ENCODE data around the gene USP53. TPM values are rescaled to one million over a fixed set of nuclear protein-coding genes. Genes with fewer than 3 reads are reported as not detected.
"Not testable (repeated sequence)": the region's sequence is repeated elsewhere in the genome, so short reads cannot be mapped to it uniquely, and the experiment has no call there.

The USP53 gene
- total RNA-seq, 2 donors from 2014 or later: 37.5 to 83.8 TPM

GRCh38 chr4:119246177-119246733 is 33.7 kb downstream of the USP53 start:
- Histone ChIP-seq H3K9ac (ENCODE audit: low read depth in 2 of 2, low read length in 2 of 2) (no peak overlapping the region), H3K27ac (no peak overlapping the region), H3K4me1 (no peaks in the 10 kb centered on the region), H3K27me3 (no peaks in the 10 kb centered on the region), H3K36me3 (no peaks in the 10 kb centered on the region), H3K4me3 (no peak overlapping the region), H3K9me3 (no peaks in the 10 kb centered on the region)
- intact Hi-C loops (cut with DNase I): no loop called here
- no peak for TF ChIP-seq CTCF (IDR thresholded peaks at IDR 0.05)
- no peak for DNase-seq

- DNase-seq; H3K9me3 ChIP-seq; H3K36me3 ChIP-seq; H3K4me1 ChIP-seq; H3K27me3 ChIP-seq; H3K4me3 ChIP-seq; H3K9ac ChIP-seq (ENCODE audit: low read depth in 2 of 2, low read length in 2 of 2); intact Hi-C loops (cut with DNase I); H3K27ac ChIP-seq: not testable (repeated sequence)
Observed at GRCh38 chr4:119251037-119251436, 38.5 kb downstream of the USP53 start.

GRCh38 chr4:119255223-119255622 is 42.7 kb downstream of the USP53 start:
- H3K4me3 ChIP-seq; intact Hi-C loops (cut with DNase I); H3K4me1 ChIP-seq; H3K9me3 ChIP-seq; DNase-seq; H3K27ac ChIP-seq; H3K9ac ChIP-seq (ENCODE audit: low read depth in 2 of 2, low read length in 2 of 2); H3K27me3 ChIP-seq: not testable (repeated sequence)
- H3K36me3 ChIP-seq: peaks cover 10% of the 10 kb centered on the region

GRCh38 chr4:119260528-119260927 is 48.0 kb downstream of the USP53 start:
- H3K36me3 ChIP-seq: peaks cover 6% of the 10 kb centered on the region

GRCh38 chr4:119261986-119262385 is 49.5 kb downstream of the USP53 start:
- intact Hi-C loops (cut with DNase I): loop anchor here (10.0 kb wide), 1 partner anchor 47 kb away; the partner anchor contains the start of gene USP53
- no peak overlapping the region for H3K27ac ChIP-seq
- H3K27me3 ChIP-seq: no peaks in the 10 kb centered on the region
- H3K9me3 ChIP-seq: no peaks in the 10 kb centered on the region
- no peak for TF ChIP-seq CTCF (IDR thresholded peaks at IDR 0.05)
- no peak overlapping the region for H3K9ac ChIP-seq (ENCODE audit: low read depth in 2 of 2, low read length in 2 of 2)
- H3K4me1 ChIP-seq: no peaks in the 10 kb centered on the region
- peaks cover 6% of the 10 kb centered on the region for H3K36me3 ChIP-seq
- H3K4me3 ChIP-seq: no peak overlapping the region
- no peak for DNase-seq

More at GRCh38 chr4:119260528-119260927, 48.0 kb downstream of the USP53 start:
- no peak overlapping the region for H3K9ac ChIP-seq (ENCODE audit: low read depth in 2 of 2, low read length in 2 of 2)
- no peak for TF ChIP-seq CTCF (IDR thresholded peaks at IDR 0.05)
- H3K4me3 ChIP-seq: no peak overlapping the region
- no peak for DNase-seq
- intact Hi-C loops (cut with DNase I): loop anchor here (10.0 kb wide), 1 partner anchor 46 kb away; the partner anchor contains the start of gene USP53
- H3K27me3 ChIP-seq: no peaks in the 10 kb centered on the region
- no peak overlapping the region for H3K27ac ChIP-seq
- no peaks in the 10 kb centered on the region for H3K4me1 ChIP-seq
- H3K9me3 ChIP-seq: no peaks in the 10 kb centered on the region

GRCh38 chr4:119264743-119265142 is 52.2 kb downstream of the USP53 start:
- H3K36me3 ChIP-seq: no peaks in the 10 kb centered on the region
- H3K27me3 ChIP-seq: no peaks in the 10 kb centered on the region
- TF ChIP-seq CTCF (IDR thresholded peaks at IDR 0.05): no peak
- H3K9me3 ChIP-seq: no peaks in the 10 kb centered on the region
- H3K4me1 ChIP-seq: no peaks in the 10 kb centered on the region
- DNase-seq: no peak
- H3K9ac ChIP-seq (ENCODE audit: low read depth in 2 of 2, low read length in 2 of 2): no peak overlapping the region
- no peak overlapping the region for H3K4me3 ChIP-seq
- intact Hi-C loops (cut with DNase I): loop anchor here (10.0 kb wide), 1 partner anchor 50 kb away; the partner anchor contains the start of gene USP53
- no peak overlapping the region for H3K27ac ChIP-seq

Data from colonic mucosa (tissue), 4 donors.